ENCODE results near the gene MAML1.

MAML1 gene

DNA sequence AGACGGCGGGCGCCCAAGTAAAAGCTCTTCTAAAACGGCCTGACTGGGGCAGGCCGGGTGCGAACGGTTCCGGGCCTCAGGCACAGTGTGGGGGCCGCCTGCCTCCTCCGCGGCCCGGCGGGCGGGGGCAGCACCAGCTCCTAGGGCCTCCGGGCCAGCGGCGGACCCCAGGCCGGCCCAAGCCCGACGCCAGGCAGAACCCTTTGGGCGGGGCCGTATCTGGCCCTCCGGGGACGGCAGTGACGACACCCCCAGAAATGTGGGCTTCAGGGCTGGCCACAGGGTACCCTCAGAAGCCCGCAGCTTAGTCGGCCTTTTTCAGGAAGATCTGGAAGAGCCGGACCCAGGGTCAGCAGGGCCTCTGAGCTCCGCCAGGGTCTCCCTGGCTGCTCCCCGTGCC is 65.1 kb downstream of the MAML1 start:
- DNase-seq, result no peak
- no peak overlapping the region for H3K4me3 ChIP-seq (ENCODE audit: low read depth, low read length)
- H3K36me3 ChIP-seq, result no peaks in the 10 kb centered on the region; the same call in 1 of the 2 replicates
- no peaks in the 10 kb centered on the region for H3K27me3 ChIP-seq (ENCODE audit: insufficient read depth, low read depth, severe bottlenecking)
- H3K27ac ChIP-seq, result no peak overlapping the region
- TF ChIP-seq, protein P1, sequence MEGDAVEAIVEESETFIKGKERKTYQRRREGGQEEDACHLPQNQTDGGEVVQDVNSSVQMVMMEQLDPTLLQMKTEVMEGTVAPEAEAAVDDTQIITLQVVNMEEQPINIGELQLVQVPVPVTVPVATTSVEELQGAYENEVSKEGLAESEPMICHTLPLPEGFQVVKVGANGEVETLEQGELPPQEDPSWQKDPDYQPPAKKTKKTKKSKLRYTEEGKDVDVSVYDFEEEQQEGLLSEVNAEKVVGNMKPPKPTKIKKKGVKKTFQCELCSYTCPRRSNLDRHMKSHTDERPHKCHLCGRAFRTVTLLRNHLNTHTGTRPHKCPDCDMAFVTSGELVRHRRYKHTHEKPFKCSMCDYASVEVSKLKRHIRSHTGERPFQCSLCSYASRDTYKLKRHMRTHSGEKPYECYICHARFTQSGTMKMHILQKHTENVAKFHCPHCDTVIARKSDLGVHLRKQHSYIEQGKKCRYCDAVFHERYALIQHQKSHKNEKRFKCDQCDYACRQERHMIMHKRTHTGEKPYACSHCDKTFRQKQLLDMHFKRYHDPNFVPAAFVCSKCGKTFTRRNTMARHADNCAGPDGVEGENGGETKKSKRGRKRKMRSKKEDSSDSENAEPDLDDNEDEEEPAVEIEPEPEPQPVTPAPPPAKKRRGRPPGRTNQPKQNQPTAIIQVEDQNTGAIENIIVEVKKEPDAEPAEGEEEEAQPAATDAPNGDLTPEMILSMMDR (IDR thresholded peaks at IDR 0.05; ENCODE audit: low read depth, low read length), result no peak
- H3K9me3 ChIP-seq (ENCODE audit: severe bottlenecking), result no peaks in the 10 kb centered on the region

DNA sequence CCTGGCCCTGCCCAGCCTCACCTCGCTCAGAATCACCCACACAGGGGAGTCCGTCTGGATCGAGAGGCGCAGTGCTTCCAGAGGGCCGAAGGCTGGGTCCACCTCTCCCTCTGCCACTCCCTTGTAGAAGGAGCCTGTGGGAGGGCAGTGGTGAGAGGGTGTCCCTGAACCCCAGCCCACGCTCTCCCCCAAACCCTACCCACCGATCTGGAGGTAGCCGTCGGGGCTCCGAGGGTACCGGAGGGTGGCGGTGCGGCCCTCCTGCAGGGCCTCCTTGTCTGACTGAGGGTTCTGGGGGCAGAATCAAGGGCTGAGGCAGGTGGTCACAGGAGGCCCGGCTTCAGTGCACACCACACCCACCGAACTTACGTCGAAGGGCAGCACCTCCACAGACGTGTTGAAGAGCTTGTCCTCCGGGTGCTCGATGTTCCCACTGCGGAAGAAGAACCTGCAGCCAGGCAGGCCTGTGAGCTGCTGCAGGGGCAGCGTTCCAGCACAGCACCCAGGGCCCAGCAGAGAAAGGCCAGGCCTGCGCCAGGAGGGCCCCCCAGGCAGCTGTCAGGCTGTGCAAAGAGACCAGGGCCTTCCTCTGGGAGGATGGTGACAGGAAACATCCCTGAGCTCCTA is 65.6 kb downstream of the MAML1 start:
- Histone ChIP-seq H3K36me3 (no peaks in the 10 kb centered on the region; the same call in 1 of the 2 replicates), H3K27ac (no peak overlapping the region), H3K27me3 (ENCODE audit: insufficient read depth, low read depth, severe bottlenecking) (no peaks in the 10 kb centered on the region)

DNA sequence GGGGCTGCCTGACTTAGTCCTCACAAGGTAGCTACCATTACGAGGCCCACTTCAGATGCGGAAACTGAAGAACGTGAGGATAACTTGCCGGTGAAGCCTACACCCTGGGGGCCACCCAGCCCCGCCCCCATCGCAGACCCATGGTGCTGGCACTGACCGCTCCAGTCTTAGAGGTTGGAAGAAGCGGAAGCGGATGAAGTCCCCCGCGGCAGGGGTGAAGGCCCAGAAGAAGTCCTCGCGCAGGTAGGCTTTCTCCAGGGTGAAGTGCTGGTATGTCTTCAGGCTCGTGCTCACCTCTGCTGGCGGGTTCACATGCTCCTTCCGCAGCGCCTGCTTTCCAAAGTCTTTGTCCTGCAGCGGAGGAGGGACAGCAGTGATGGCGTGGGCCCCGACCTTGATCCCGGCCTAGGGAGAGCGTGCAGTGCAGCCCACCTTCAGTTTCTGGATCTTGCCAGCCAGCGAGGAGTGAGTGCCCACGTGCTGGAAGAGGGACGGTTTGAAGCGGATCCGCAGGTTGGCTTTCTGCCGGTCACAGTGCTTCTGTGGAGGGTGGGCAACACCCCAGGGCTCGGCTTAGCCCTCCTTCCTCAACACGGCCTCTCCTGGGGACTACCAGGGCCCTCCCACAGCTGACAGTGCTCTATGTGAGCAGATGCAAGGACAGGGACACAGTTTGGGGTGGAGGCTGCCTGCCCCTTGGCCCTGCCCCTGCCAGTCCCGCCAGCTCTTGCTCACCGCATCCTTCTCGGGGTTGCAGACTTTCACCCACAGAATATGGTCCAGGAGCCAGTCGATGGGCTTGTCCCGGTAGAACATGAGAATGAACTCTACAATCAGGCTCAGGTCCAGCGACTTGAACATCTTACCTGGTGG is 66.4 kb downstream of the MAML1 start:
- TF ChIP-seq, protein P1 (IDR thresholded peaks at IDR 0.05; ENCODE audit: low read depth, low read length), result no peak
- DNase-seq, result no peak
- Histone ChIP-seq H3K27ac (no peak overlapping the region), H3K9me3 (ENCODE audit: severe bottlenecking) (no peaks in the 10 kb centered on the region), H3K4me3 (ENCODE audit: low read depth, low read length) (no peak overlapping the region), H3K27me3 (ENCODE audit: insufficient read depth, low read depth, severe bottlenecking) (no peaks in the 10 kb centered on the region), H3K36me3 (no peaks in the 10 kb centered on the region; the same call in 1 of the 2 replicates)

More for the DNA sequence above, 65.6 kb downstream of the MAML1 start:
- TF ChIP-seq, protein P1 (IDR thresholded peaks at IDR 0.05; ENCODE audit: low read depth, low read length), result no peak
- DNase-seq, result no peak
- Histone ChIP-seq H3K9me3 (ENCODE audit: severe bottlenecking) (no peaks in the 10 kb centered on the region), H3K4me3 (ENCODE audit: low read depth, low read length) (no peak overlapping the region)

DNA sequence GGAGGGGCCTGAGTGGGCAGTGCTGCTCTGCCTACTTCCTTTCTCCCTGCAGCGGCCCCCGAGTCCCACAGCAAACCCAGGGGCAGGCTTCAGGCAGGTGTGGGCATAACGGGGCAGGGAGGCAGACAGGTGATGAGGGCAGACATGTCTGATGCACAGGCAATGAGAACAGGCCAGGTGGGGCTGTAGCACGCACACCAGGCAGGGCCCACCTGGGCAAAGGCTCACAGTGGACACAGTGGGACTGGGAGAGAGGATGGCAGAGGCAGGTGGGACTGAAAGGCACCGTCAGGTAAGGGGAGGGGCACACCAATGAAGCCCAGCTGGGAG is 67.0 kb downstream of the MAML1 start:
- Histone ChIP-seq H3K27ac (no peak overlapping the region), H3K27me3 (ENCODE audit: insufficient read depth, low read depth, severe bottlenecking) (no peaks in the 10 kb centered on the region), H3K4me3 (ENCODE audit: low read depth, low read length) (no peak overlapping the region), H3K9me3 (ENCODE audit: severe bottlenecking) (no peaks in the 10 kb centered on the region), H3K36me3 (no peaks in the 10 kb centered on the region; the same call in 1 of the 2 replicates)
- DNase-seq, result no peak
- TF ChIP-seq, protein P1 (IDR thresholded peaks at IDR 0.05; ENCODE audit: low read depth, low read length), result no peak

DNA sequence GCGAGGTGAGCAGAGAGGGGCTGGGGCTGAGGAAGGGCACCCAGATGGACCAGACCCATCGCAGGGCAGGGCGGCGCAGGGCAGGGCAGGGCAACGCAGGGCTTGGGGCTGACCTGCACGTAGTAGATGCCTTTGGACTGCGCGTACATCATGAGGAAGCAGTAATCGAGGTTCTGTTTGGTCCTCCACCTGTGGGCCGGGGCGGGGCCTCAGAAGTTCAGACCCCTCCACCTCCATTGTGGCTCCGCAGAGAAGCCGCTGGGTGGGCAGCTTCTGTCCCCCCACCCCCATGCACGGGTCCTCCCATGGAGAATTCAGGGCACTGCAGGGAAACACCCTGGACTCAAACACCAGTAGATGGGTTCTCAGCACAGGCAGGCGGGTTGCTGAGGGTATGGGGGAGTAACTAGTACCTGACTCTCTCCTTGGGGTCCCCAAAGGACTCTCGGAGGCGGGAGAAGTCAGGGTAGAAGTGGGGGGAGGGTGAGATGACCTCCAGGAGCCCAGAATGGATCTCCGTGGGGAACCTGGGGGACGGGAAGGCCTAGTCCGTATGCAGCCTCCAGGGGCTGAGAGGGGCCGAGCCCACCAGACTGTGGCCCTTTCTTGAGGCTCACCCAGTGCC is 67.6 kb downstream of the MAML1 start:
- Histone ChIP-seq H3K36me3 (no peaks in the 10 kb centered on the region; the same call in 1 of the 2 replicates), H3K27ac (no peak overlapping the region), H3K4me3 (ENCODE audit: low read depth, low read length) (no peak overlapping the region), H3K9me3 (ENCODE audit: severe bottlenecking) (no peaks in the 10 kb centered on the region), H3K27me3 (ENCODE audit: insufficient read depth, low read depth, severe bottlenecking) (no peaks in the 10 kb centered on the region)
- no peak for DNase-seq
- TF ChIP-seq, protein P1 (IDR thresholded peaks at IDR 0.05; ENCODE audit: low read depth, low read length), result no peak

All from WERI-Rb-1 (cell line).